SU-DHL-6 (cell line): Measurements from ENCODE around the gene KIF11.
"Not testable (repeated sequence)": the region's sequence is repeated elsewhere in the genome, so short reads cannot be mapped to it uniquely, and the experiment has no call there.

Experiments
- H2AFZ ChIP-seq: fragments of 200-600 bp; sonication (generic); 2 replicates; pipeline ENCODE4 v1.6.1; 2014; ENCODE audit warnings: low read depth, mild to moderate bottlenecking, moderate library complexity, mixed read lengths, antibody characterized with exemption, low read length; ENCODE audit not compliant: severe bottlenecking
- H3F3A ChIP-seq: fragments of 200-600 bp; shearing (Covaris generic); 2 replicates; pipeline ENCODE4 v1.6.0; 2016; ENCODE audit warnings: antibody characterized with exemption, mild to moderate bottlenecking; ENCODE audit not compliant: insufficient read depth
- H3K27ac ChIP-seq: fragments of 200-600 bp; sonication (generic); 2 replicates; pipeline ENCODE4 v1.5.1; 2016; ENCODE audit warnings: low read depth, mild to moderate bottlenecking, low read length, moderate library complexity, mixed read lengths
- H3K27me3 ChIP-seq: fragments of 200-600 bp; sonication (generic), shearing (Covaris generic); 2 replicates; pipeline ENCODE4 v1.6.0; 2014; ENCODE audit warnings: mild to moderate bottlenecking, low read length
- H3K36me3 ChIP-seq: fragments of 200-600 bp; sonication (generic); 2 replicates; pipeline ENCODE4 v1.6.1; 2014; ENCODE audit warnings: mild to moderate bottlenecking, low read length, mixed read lengths
- H3K4me2 ChIP-seq: fragments of 300-600, 200-600 bp; shearing (Covaris generic), sonication (generic); 2 replicates; pipeline ENCODE4 v1.6.0; 2014; ENCODE audit warnings: low read length, low read depth, mild to moderate bottlenecking; ENCODE audit not compliant: poor library complexity, severe bottlenecking
- H3K4me3 ChIP-seq: fragments of 200-600 bp; sonication (generic); 2 replicates; pipeline ENCODE4 v1.5.1; 2014; ENCODE audit warnings: antibody characterized with exemption, low read length, mild to moderate bottlenecking, mixed read lengths; ENCODE audit not compliant: insufficient read depth, poor library complexity, severe bottlenecking
- H3K79me2 ChIP-seq: fragments of 200-600 bp; sonication (generic); 2 replicates; pipeline ENCODE4 v1.6.1; 2014; ENCODE audit warnings: mild to moderate bottlenecking, low read length, moderate library complexity; ENCODE audit not compliant: insufficient read depth
- H3K9ac ChIP-seq: fragments of 200-600 bp; sonication (generic); 2 replicates; pipeline ENCODE4 v1.7.0; 2014; ENCODE audit warnings: mild to moderate bottlenecking, low read length
- H3K9me2 ChIP-seq: fragments of 200-600 bp; sonication (generic); replicated peaks from 2 replicates; pipeline ENCODE4 v1.6.1; 2014; ENCODE audit warnings: low read length; ENCODE audit not compliant: insufficient read depth
- H3K9me3 ChIP-seq: fragments of 200-600 bp; sonication (generic); 2 replicates; pipeline ENCODE4 v1.6.1; 2014; ENCODE audit warnings: low read length, mixed read lengths; ENCODE audit not compliant: insufficient read depth
- H4K20me1 ChIP-seq: fragments of 200-600 bp; sonication (generic); 2 replicates; pipeline ENCODE4 v1.6.1; 2014; ENCODE audit warnings: low read depth, mild to moderate bottlenecking, antibody characterized with exemption, low read length, moderate library complexity, mixed read lengths
- CTCF ChIP-seq: fragments of 200-600 bp; sonication (generic); IDR thresholded peaks from one replicate; pipeline ENCODE4 v1.5.1; 2017; ENCODE audit warnings: antibody characterized with exemption, mild to moderate bottlenecking, low read length, moderate library complexity; ENCODE audit not compliant: insufficient read depth, poor library complexity, severe bottlenecking
- EZH2phosphoT487 ChIP-seq: fragments of 200-600 bp; sonication (generic), shearing (Covaris generic); conservative IDR thresholded peaks from 2 replicates; pipeline ENCODE4 v1.6.1; 2018; ENCODE audit warnings: mild to moderate bottlenecking, antibody characterized with exemption, low read length, moderate library complexity, mixed read lengths

Gene KIF11

DNA sequence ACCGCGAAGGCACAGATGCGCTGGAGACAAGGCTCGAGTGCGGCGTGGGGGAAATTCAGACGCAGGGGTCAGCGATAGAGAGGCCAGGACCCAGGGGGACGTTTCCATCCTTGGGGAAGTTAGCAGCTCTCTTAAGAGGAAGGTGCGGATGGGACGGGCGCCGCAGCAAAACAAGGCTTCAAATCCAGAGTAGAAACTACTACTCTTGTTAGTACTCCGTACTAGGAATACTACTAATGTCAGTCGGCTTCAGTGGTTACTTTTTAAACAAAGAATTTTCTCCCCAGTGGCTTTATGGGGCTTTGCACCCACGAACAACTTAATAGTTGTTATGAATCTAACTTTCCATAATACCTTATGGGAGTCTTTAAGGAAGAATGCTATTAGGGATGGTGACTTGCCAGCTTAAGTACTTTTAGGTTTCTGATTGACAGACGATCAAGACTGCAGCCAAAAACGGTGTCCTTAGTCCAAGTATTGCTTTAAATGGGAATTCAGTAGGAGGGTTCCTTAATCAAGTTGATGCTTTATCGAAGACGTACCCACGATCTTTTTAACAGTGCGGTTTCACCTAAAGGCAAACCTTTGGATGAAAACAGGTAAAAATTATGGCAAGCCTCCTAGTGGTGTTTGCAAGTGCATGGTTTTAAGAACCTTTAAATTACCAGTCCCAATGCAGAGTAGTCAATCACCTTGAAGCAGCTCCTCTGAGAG, 18.2 kb upstream of the KIF11 start:
- peak overlapping the region; percentile 89 for H3K9ac ChIP-seq
- H2AFZ ChIP-seq: peak overlapping the region; percentile 94
- H3K27ac ChIP-seq: 0 out of 2 replicates have a peak overlapping the region, but pooled peaks have one; percentile 79
- H3K9me3 ChIP-seq: no peaks in the 10 kb centered on the region
- no peaks in the 10 kb centered on the region for H3K9me2 ChIP-seq
- no peaks in the 10 kb centered on the region; the same call in 1 of the 2 replicates for H3F3A ChIP-seq
- H3K36me3 ChIP-seq: no peaks in the 10 kb centered on the region
- peaks cover 37% of the 10 kb centered on the region for H3K79me2 ChIP-seq
- no peaks in the 10 kb centered on the region for H4K20me1 ChIP-seq
- no peak for TF ChIP-seq EZH2phosphoT487
- H3K4me2 ChIP-seq: peak overlapping the region; percentile 76
- H3K4me3 ChIP-seq: peak overlapping the region; percentile 80
- H3K27me3 ChIP-seq: no peaks in the 10 kb centered on the region

DNA sequence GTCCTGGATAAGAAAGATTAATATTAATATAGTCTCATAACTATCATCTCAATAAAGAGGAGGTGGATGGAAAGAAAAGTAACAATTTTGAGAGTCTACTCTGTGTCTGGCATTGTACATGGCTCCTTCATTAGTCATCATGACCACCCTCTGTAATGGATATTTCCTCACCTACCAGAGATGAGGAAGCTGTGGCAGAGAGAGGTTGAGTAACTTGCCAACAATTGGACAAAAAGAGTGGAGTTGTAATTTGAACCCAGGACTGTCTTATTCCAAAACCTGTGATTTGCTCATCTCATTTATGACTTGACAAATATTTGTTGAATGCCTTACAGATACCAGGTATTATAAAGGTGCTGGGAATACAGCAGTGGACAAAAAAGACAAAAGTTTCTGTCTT, 17.0 kb upstream of the KIF11 start:
- H3K9ac ChIP-seq: no peak overlapping the region
- peaks cover under 1% of the 10 kb centered on the region for H3F3A ChIP-seq
- TF ChIP-seq EZH2phosphoT487 (no peak), CTCF (no peak)
- no peaks in the 10 kb centered on the region for H4K20me1 ChIP-seq
- H3K27ac ChIP-seq: no peak overlapping the region
- no peaks in the 10 kb centered on the region for H3K9me2 ChIP-seq
- no peak overlapping the region for H3K4me2 ChIP-seq
- H2AFZ ChIP-seq: no peak overlapping the region
- no peaks in the 10 kb centered on the region for H3K9me3 ChIP-seq
- no peak overlapping the region for H3K4me3 ChIP-seq
- peaks cover 28% of the 10 kb centered on the region for H3K79me2 ChIP-seq
- no peaks in the 10 kb centered on the region for H3K27me3 ChIP-seq
- H3K36me3 ChIP-seq: no peaks in the 10 kb centered on the region

DNA sequence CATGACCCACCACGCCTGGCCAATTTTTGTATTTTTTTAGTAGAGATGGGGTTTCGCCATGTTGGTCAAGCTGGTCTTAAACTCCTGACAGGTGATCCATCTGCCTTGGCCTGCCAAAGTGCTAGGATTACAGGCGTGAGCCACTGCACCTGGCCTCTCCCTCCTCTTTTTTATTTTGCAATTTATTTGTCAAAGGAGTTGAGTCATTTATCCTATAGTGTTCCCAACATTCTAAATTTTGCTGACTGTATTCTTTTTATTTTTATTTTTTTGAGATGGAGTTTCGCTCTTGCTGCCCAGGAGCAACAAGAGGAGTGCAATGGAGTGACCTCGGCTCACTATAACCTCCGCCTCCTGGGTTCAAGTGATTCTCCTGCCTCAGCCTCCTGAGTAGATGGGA, 10.6 kb upstream of the KIF11 start:
- H3K27me3 ChIP-seq, H3K36me3 ChIP-seq, H3F3A ChIP-seq, H3K9ac ChIP-seq, H3K79me2 ChIP-seq, H3K27ac ChIP-seq, H4K20me1 ChIP-seq, H3K4me3 ChIP-seq, H3K9me2 ChIP-seq, H2AFZ ChIP-seq, H3K9me3 ChIP-seq, H3K4me2 ChIP-seq: not testable (repeated sequence)

GRCh38 chr10:92590623-92591549, 2.0 kb upstream of the KIF11 start:
- H2AFZ ChIP-seq: peak overlapping the region; percentile 77
- H3K27ac ChIP-seq: peak overlapping the region; percentile 93
- TF ChIP-seq EZH2phosphoT487 (no peak), CTCF (no peak)

More at GRCh38 chr10:92590623-92591549, 2.0 kb upstream of the KIF11 start:
- Histone ChIP-seq H3K9me2 (no peaks in the 10 kb centered on the region), H3K9me3 (no peaks in the 10 kb centered on the region), H4K20me1 (peaks cover 15% of the 10 kb centered on the region), H3K4me3 (peak overlapping the region; percentile 62), H3F3A (peaks cover 38% of the 10 kb centered on the region), H3K4me2 (peak overlapping the region; percentile 93), H3K27me3 (no peaks in the 10 kb centered on the region), H3K9ac (peak overlapping the region; percentile 92), H3K36me3 (peaks cover 8% of the 10 kb centered on the region), H3K79me2 (peaks cover 29% of the 10 kb centered on the region)
